Testis (tissue), 2 donors: ENCODE results near the gene LSM12.

Source experiments
- CTCF ChIP-seq, 3 experiments: fragments of 450-650 bp in 2 of 3; fragments of 200-600 bp in 1 of 3; sonication (generic) in 1 of 3; IDR thresholded peaks; one replicate each; pipeline ENCODE4 v1.5.1; 2016 to 2019; ENCODE audit warnings: antibody characterized with exemption in 3 of 3, mild to moderate bottlenecking in 2 of 3, moderate library complexity in 1 of 3
- POLR2A ChIP-seq: fragments of 450-650 bp; IDR thresholded peaks from one replicate; pipeline ENCODE4 v1.6.1; 2017; ENCODE audit warnings: antibody characterized with exemption, mild to moderate bottlenecking, moderate library complexity

- TF ChIP-seq CTCF (IDR thresholded peaks at IDR 0.05): no peak
- TF ChIP-seq POLR2A: no peak
Measured at GRCh38 chr17:44014133-44014436, 52.4 kb downstream of the LSM12 start.
